Panc1 (cell line): ENCODE results near the gene ALX4.

Experiments used
- POLR2AphosphoS5 ChIP-seq: IDR thresholded peaks from 2 replicates; pipeline ENCODE4 v1.6.1; 2012; ENCODE audit warnings: mild to moderate bottlenecking, low read depth, low read length, moderate library complexity
- TF ChIP-seq, protein P1 (sequence below): fragments of 450-650 bp; IDR thresholded peaks from 2 replicates; pipeline ENCODE4 v1.5.1; 2017; ENCODE audit warnings: mild to moderate bottlenecking

GRCh38 chr11:44277196-44278090 lies 32.5 kb downstream of the ALX4 start:
- TF ChIP-seq POLR2AphosphoS5, result no peak
- TF ChIP-seq, protein P1, sequence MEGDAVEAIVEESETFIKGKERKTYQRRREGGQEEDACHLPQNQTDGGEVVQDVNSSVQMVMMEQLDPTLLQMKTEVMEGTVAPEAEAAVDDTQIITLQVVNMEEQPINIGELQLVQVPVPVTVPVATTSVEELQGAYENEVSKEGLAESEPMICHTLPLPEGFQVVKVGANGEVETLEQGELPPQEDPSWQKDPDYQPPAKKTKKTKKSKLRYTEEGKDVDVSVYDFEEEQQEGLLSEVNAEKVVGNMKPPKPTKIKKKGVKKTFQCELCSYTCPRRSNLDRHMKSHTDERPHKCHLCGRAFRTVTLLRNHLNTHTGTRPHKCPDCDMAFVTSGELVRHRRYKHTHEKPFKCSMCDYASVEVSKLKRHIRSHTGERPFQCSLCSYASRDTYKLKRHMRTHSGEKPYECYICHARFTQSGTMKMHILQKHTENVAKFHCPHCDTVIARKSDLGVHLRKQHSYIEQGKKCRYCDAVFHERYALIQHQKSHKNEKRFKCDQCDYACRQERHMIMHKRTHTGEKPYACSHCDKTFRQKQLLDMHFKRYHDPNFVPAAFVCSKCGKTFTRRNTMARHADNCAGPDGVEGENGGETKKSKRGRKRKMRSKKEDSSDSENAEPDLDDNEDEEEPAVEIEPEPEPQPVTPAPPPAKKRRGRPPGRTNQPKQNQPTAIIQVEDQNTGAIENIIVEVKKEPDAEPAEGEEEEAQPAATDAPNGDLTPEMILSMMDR, result no peak
